Measurements from ENCODE around the gene SMIM15.

SMIM15 gene

GRCh38 chr5:61137835-61138234, 24.4 kb downstream of the SMIM15 start:
- H3K27ac ChIP-seq (ENCODE audit: low read length) = no peak overlapping the region
- H3K9me3 ChIP-seq (replicated peaks; ENCODE audit: insufficient read depth, low read length) = no peaks in the 10 kb centered on the region
- no peak overlapping the region for H2AFZ ChIP-seq (ENCODE audit: low read length)
- H3K36me3 ChIP-seq (replicated peaks; ENCODE audit: insufficient read depth, low read length) = no peaks in the 10 kb centered on the region
- no peaks in the 10 kb centered on the region for H3K27me3 ChIP-seq (replicated peaks; ENCODE audit: insufficient read depth, low read length)
- no peak for DNase-seq
- H3F3A ChIP-seq (ENCODE audit: insufficient read depth, low read length) = no peaks in the 10 kb centered on the region
- no peak for TF ChIP-seq EZH2 (optimal IDR thresholded peaks at IDR 0.05; ENCODE audit: low read depth, low read length)
- no peak for TF ChIP-seq CTCF (IDR thresholded peaks at IDR 0.05; ENCODE audit: low read length)
- TF ChIP-seq EZH2phosphoT487 (IDR thresholded peaks at IDR 0.05; ENCODE audit: low read length) = no peak
- no peaks in the 10 kb centered on the region for H3K79me2 ChIP-seq (ENCODE audit: low read length)
- no peak overlapping the region for H3K4me2 ChIP-seq (ENCODE audit: low read depth, low read length)
- H3K9me2 ChIP-seq (replicated peaks; ENCODE audit: insufficient read depth, low read length) = no peaks in the 10 kb centered on the region
- no peak overlapping the region for H3K4me3 ChIP-seq (ENCODE audit: low read length)
- H4K20me1 ChIP-seq (ENCODE audit: insufficient read depth, low read length) = no peaks in the 10 kb centered on the region
- no peak overlapping the region for H3K9ac ChIP-seq (ENCODE audit: low read length)
- no peaks in the 10 kb centered on the region for H3K4me1 ChIP-seq (ENCODE audit: low read length)

GRCh38 chr5:61132559-61132958, 29.7 kb downstream of the SMIM15 start:
- H3K9ac ChIP-seq (ENCODE audit: low read length) = no peak overlapping the region
- H3F3A ChIP-seq (ENCODE audit: insufficient read depth, low read length) = no peaks in the 10 kb centered on the region
- no peaks in the 10 kb centered on the region for H4K20me1 ChIP-seq (ENCODE audit: insufficient read depth, low read length)
- DNase-seq = no peak
- H3K4me3 ChIP-seq (ENCODE audit: low read length) = no peak overlapping the region
- H2AFZ ChIP-seq (ENCODE audit: low read length) = no peak overlapping the region
- H3K4me1 ChIP-seq (ENCODE audit: low read length) = no peaks in the 10 kb centered on the region
- no peaks in the 10 kb centered on the region for H3K9me2 ChIP-seq (replicated peaks; ENCODE audit: insufficient read depth, low read length)
- no peaks in the 10 kb centered on the region for H3K27me3 ChIP-seq (replicated peaks; ENCODE audit: insufficient read depth, low read length)
- no peak overlapping the region for H3K4me2 ChIP-seq (ENCODE audit: low read depth, low read length)
- H3K9me3 ChIP-seq (replicated peaks; ENCODE audit: insufficient read depth, low read length) = no peaks in the 10 kb centered on the region
- no peak overlapping the region for H3K27ac ChIP-seq (ENCODE audit: low read length)
- TF ChIP-seq CTCF (IDR thresholded peaks at IDR 0.05; ENCODE audit: low read length) (no peak), EZH2 (optimal IDR thresholded peaks at IDR 0.05; ENCODE audit: low read depth, low read length) (no peak), EZH2phosphoT487 (IDR thresholded peaks at IDR 0.05; ENCODE audit: low read length) (no peak)
- no peaks in the 10 kb centered on the region for H3K79me2 ChIP-seq (ENCODE audit: low read length)
- H3K36me3 ChIP-seq (replicated peaks; ENCODE audit: insufficient read depth, low read length) = no peaks in the 10 kb centered on the region

- no peak for DNase-seq
- no peak overlapping the region for H2AFZ ChIP-seq (ENCODE audit: low read length)
- H3K27ac ChIP-seq (ENCODE audit: low read length) = no peak overlapping the region
- no peak for TF ChIP-seq EZH2 (optimal IDR thresholded peaks at IDR 0.05; ENCODE audit: low read depth, low read length)
- TF ChIP-seq CTCF (IDR thresholded peaks at IDR 0.05; ENCODE audit: low read length) = no peak
- TF ChIP-seq EZH2phosphoT487 (IDR thresholded peaks at IDR 0.05; ENCODE audit: low read length) = no peak
- no peaks in the 10 kb centered on the region for H3K4me1 ChIP-seq (ENCODE audit: low read length)
- no peaks in the 10 kb centered on the region for H4K20me1 ChIP-seq (ENCODE audit: insufficient read depth, low read length)
- no peaks in the 10 kb centered on the region for H3K36me3 ChIP-seq (replicated peaks; ENCODE audit: insufficient read depth, low read length)
- H3K9me3 ChIP-seq (replicated peaks; ENCODE audit: insufficient read depth, low read length) = no peaks in the 10 kb centered on the region
- no peaks in the 10 kb centered on the region for H3K79me2 ChIP-seq (ENCODE audit: low read length)
- H3K27me3 ChIP-seq (replicated peaks; ENCODE audit: insufficient read depth, low read length) = no peaks in the 10 kb centered on the region
- no peak overlapping the region for H3K9ac ChIP-seq (ENCODE audit: low read length)
- H3K9me2 ChIP-seq (replicated peaks; ENCODE audit: insufficient read depth, low read length) = no peaks in the 10 kb centered on the region
- H3F3A ChIP-seq (ENCODE audit: insufficient read depth, low read length) = no peaks in the 10 kb centered on the region
- no peak overlapping the region for H3K4me3 ChIP-seq (ENCODE audit: low read length)
- H3K4me2 ChIP-seq (ENCODE audit: low read depth, low read length) = no peak overlapping the region
Measured at GRCh38 chr5:61130289-61130688, 32.0 kb downstream of the SMIM15 start.

Data from MM.1S (cell line).